K562 (cell line): ENCODE measurements around the gene KIZ. TPM values are rescaled to one million over a fixed set of nuclear protein-coding genes. Genes with fewer than 3 reads are reported as not detected.
A peak's percentile ranks its signal among the peaks of the same experiment; 100 is the strongest.

Experiments
- ATAC-seq: fragments of 200-7000 bp; cut with Tn5 transposase; 3 replicates; pipeline ENCODE4 v1.9.1; 2020; ENCODE audit warnings: moderate library complexity
- BruUV-seq: library from RNA; stranded (reverse); fragments of 400-500 nt; replicated peaks from 2 replicates; lab custom pipeline; 2021; lab: Mats Ljungman, UMichigan
- CTCF ChIA-PET: fragments of 300-600 bp; formaldehyde crosslinking; extraction: SDS; loops from one replicate; lab custom pipeline; 2021; ENCODE audit warnings: low intra/inter-chr PET ratio; lab: Yijun Ruan, JAX
- POLR2A ChIA-PET: fragments of 300-600, 350-650 bp; sonication (Branson Sonifier 250); formaldehyde crosslinking; extraction: SDS; loops from one replicate; lab custom pipeline; 2021; ENCODE audit warnings: antibody characterized with exemption, inconsistent platforms; lab: Yijun Ruan, JAX
- DNase-seq, 4 experiments: peaks; one replicate each; pipeline versions ENCODE4 v3.0.0 to v3.0.0-alpha.2; 2011 to 2018; ENCODE audit warnings: low spot score in 3 of 4, mixed read lengths in 3 of 4; ENCODE audit errors: extremely low read depth in 1 of 4
- FAIRE-seq: peaks from 2 replicates; lab custom pipeline; 2011; peaks lifted over from hg19 to GRCh38; lab: Jason Lieb, UNC
- H2AFZ ChIP-seq: 2 replicates; pipeline ENCODE4 v1.6.0; 2011; ENCODE audit warnings: low read depth, low read length, control low read depth, inconsistent platforms
- H3K27ac ChIP-seq: fragments of 200-600 bp; 3 replicates; pipeline ENCODE4 v1.8.0; 2011; ENCODE audit warnings: low read depth, mild to moderate bottlenecking, control low read depth, inconsistent platforms, low read length, moderate library complexity, mixed read lengths; ENCODE audit errors: extremely low read depth
- H3K27me3 ChIP-seq, 2 experiments: fragments of 300-600 bp in 1 of 2; 2 replicates in 1 of 2; 3 replicates in 1 of 2; pipeline versions ENCODE4 v1.6.0 to v1.8.0; 2011; ENCODE audit warnings: inconsistent platforms in 2 of 2, low read length in 2 of 2, mild to moderate bottlenecking in 1 of 2, mixed read lengths in 1 of 2, moderate library complexity in 1 of 2; ENCODE audit not compliant: control insufficient read depth in 2 of 2, insufficient read depth in 2 of 2
- H3K36me3 ChIP-seq: fragments of 300-600 bp; 3 replicates; pipeline ENCODE4 v1.8.0; 2011; ENCODE audit warnings: mild to moderate bottlenecking, low read length, inconsistent platforms; ENCODE audit not compliant: control insufficient read depth, insufficient read depth
- H3K4me1 ChIP-seq, 2 experiments: fragments of 200-600 bp in 1 of 2; replicated peaks in 1 of 2; 2 replicates in 1 of 2; 3 replicates in 1 of 2; pipeline versions ENCODE4 v1.5.1 to v1.8.0; 2011; ENCODE audit warnings: inconsistent platforms in 2 of 2, low read length in 2 of 2, mild to moderate bottlenecking in 1 of 2, mixed read lengths in 1 of 2, moderate library complexity in 1 of 2; ENCODE audit not compliant: control insufficient read depth in 2 of 2, insufficient read depth in 2 of 2
- H3K4me2 ChIP-seq: 2 replicates; pipeline ENCODE4 v1.6.1; 2011; ENCODE audit warnings: low read length, control low read depth, inconsistent platforms, mixed read lengths; ENCODE audit not compliant: insufficient read depth
- H3K4me3 ChIP-seq: fragments of 200-600 bp; sonication (generic), shearing (Covaris generic); 2 replicates; pipeline ENCODE4 v1.5.1; 2016; ENCODE audit warnings: control low read depth, inconsistent platforms
- H3K79me2 ChIP-seq: fragments of 200-600 bp; 3 replicates; pipeline ENCODE4 v1.8.0; 2011; ENCODE audit warnings: low read length, inconsistent platforms; ENCODE audit not compliant: control insufficient read depth, insufficient read depth
- H3K9ac ChIP-seq, 2 experiments: 2 replicates each; pipeline versions ENCODE4 v1.6.0 to v1.6.1; 2011; ENCODE audit warnings: low read depth in 2 of 2, low read length in 2 of 2, control low read depth in 1 of 2, inconsistent platforms in 1 of 2, mild to moderate bottlenecking in 1 of 2, mixed read lengths in 1 of 2; ENCODE audit not compliant: insufficient read depth in 1 of 2
- H3K9me1 ChIP-seq: one replicate; pipeline ENCODE4 v1.6.0; 2011; ENCODE audit warnings: inconsistent platforms, mild to moderate bottlenecking, low read length, moderate library complexity; ENCODE audit not compliant: control insufficient read depth, insufficient read depth
- H3K9me3 ChIP-seq: replicated peaks from 2 replicates; pipeline ENCODE4 v1.5.1; 2011; ENCODE audit warnings: low read depth, low read length, inconsistent platforms; ENCODE audit not compliant: control insufficient read depth, insufficient read depth
- H4K20me1 ChIP-seq: replicated peaks from 2 replicates; pipeline ENCODE4 v1.6.1; 2011; ENCODE audit warnings: low read length, inconsistent platforms, mixed read lengths; ENCODE audit not compliant: control insufficient read depth, insufficient read depth
- ADNP ChIP-seq: fragments of 200-800 bp; sonication (Bioruptor generic); IDR thresholded peaks from 2 replicates; pipeline ENCODE4 v1.6.1; 2016; ENCODE audit warnings: missing genetic modification characterization, missing compliant biosample characterization
- BACH1 ChIP-seq: fragments of 200-800 bp; sonication (Bioruptor generic); IDR thresholded peaks from 2 replicates; pipeline ENCODE4 v1.6.1; 2016; ENCODE audit warnings: missing genetic modification characterization, missing compliant biosample characterization
- CBFA2T2 ChIP-seq: fragments of 450-650 bp; conservative IDR thresholded peaks from 2 replicates; pipeline ENCODE4 v1.6.1; 2017; ENCODE audit warnings: mild to moderate bottlenecking
- DMBX1 ChIP-seq: fragments of 250-450 bp; sonication (Bioruptor Pico); IDR thresholded peaks from 2 replicates; pipeline ENCODE4 v1.8.0; 2022; ENCODE audit warnings: inconsistent platforms, mild to moderate bottlenecking, moderate library complexity, borderline replicate concordance
- DPF2 ChIP-seq: fragments of 450-650 bp; IDR thresholded peaks from 2 replicates; pipeline ENCODE4 v1.6.1; 2016
- HNRNPH1 ChIP-seq: fragments of 200-400 bp; formaldehyde crosslinking; optimal IDR thresholded peaks from 2 replicates; pipeline ENCODE3; 2017; ENCODE audit warnings: low read depth, mild to moderate bottlenecking, low read length, moderate library complexity
- HNRNPLL ChIP-seq: fragments of 200-400 bp; formaldehyde crosslinking; IDR thresholded peaks from 2 replicates; pipeline ENCODE4 v1.6.1; 2017; ENCODE audit warnings: low read length, low read depth, mild to moderate bottlenecking; ENCODE audit not compliant: poor library complexity, severe bottlenecking
- NONO ChIP-seq, 2 experiments: fragments of 200-400 bp in 1 of 2; fragments of 450-650 bp in 1 of 2; formaldehyde crosslinking in 1 of 2; IDR thresholded peaks; 2 replicates each; pipeline ENCODE4 v1.6.1; 2017; ENCODE audit warnings: low read depth in 2 of 2, mild to moderate bottlenecking in 2 of 2, moderate library complexity in 2 of 2, low read length in 1 of 2
- PHF8 ChIP-seq: fragments of 200-600 bp; sonication (generic); IDR thresholded peaks from 2 replicates; pipeline ENCODE4 v1.6.1; 2012; ENCODE audit warnings: mixed run types, mild to moderate bottlenecking, inconsistent platforms, low read length, moderate library complexity, borderline replicate concordance
- POLR2H ChIP-seq: IDR thresholded peaks from 2 replicates; pipeline ENCODE4 v1.6.1; 2016; ENCODE audit warnings: missing genetic modification characterization, low read depth, mild to moderate bottlenecking, control low read depth, missing compliant biosample characterization, moderate library complexity
- PREB ChIP-seq: sonication (generic); formaldehyde crosslinking; IDR thresholded peaks from 2 replicates; pipeline ENCODE4 v1.8.1; 2023; ENCODE audit warnings: mild to moderate bottlenecking, missing genetic modification reagents
- SLC30A9 ChIP-seq: fragments of 250-450 bp; sonication (Bioruptor Pico); IDR thresholded peaks from 2 replicates; pipeline ENCODE4 v1.8.0; 2022; ENCODE audit warnings: mild to moderate bottlenecking, moderate library complexity
- SMAD2 ChIP-seq: fragments of 150-350 bp; IDR thresholded peaks from 2 replicates; pipeline ENCODE4 v1.6.1; 2014; ENCODE audit warnings: low read depth, mild to moderate bottlenecking, low read length
- ZBTB1 ChIP-seq: sonication (generic); formaldehyde crosslinking; IDR thresholded peaks from 2 replicates; pipeline ENCODE4 v1.8.1; 2023; ENCODE audit warnings: missing genetic modification reagents, low read depth, mild to moderate bottlenecking, borderline replicate concordance
- ZC3H4 ChIP-seq: sonication (generic); formaldehyde crosslinking; IDR thresholded peaks from 2 replicates; pipeline ENCODE4 v1.9.0; 2021; ENCODE audit warnings: missing genetic modification reagents, borderline replicate concordance
- ZFP30 ChIP-seq: fragments of 250-450 bp; sonication (Bioruptor Pico); IDR thresholded peaks from 2 replicates; pipeline ENCODE4 v1.8.0; 2022; ENCODE audit warnings: moderate library complexity, mild to moderate bottlenecking, inconsistent platforms, borderline replicate concordance
- ZNF239 ChIP-seq: fragments of 250-450 bp; sonication (Bioruptor Pico); IDR thresholded peaks from 2 replicates; pipeline ENCODE4 v1.4.0; 2020; ENCODE audit warnings: mild to moderate bottlenecking
- ZNF586 ChIP-seq: fragments of 450-650 bp; formaldehyde crosslinking; conservative IDR thresholded peaks from 2 replicates; pipeline ENCODE4 v1.4.0; 2020; ENCODE audit warnings: mild to moderate bottlenecking, moderate library complexity
- ZNF766 ChIP-seq: fragments of 200-800 bp; sonication (Bioruptor generic); conservative IDR thresholded peaks from 2 replicates; pipeline ENCODE4 v1.6.1; 2016; ENCODE audit warnings: missing genetic modification characterization, missing compliant biosample characterization
- WGBS: fragments of 100-300 bp; shearing (Covaris generic); methylation state at CpG from one replicate; pipeline ENCODE4 v1.1.6; 2016; ENCODE audit warnings: low coverage, mixed read lengths; ENCODE audit not compliant: insufficient coverage; ENCODE audit errors: missing lambda C conversion rate; 5-methylcytosine and 5-hydroxymethylcytosine counted together
- in situ Hi-C: fragments of 300-500 bp; cut with MboI; formaldehyde crosslinking; loops from 4 replicates; pipeline ENCODE4 v1.15.0; 2018; ENCODE audit warnings: inconsistent platforms, mixed read lengths
- intact Hi-C: fragments of 100-400 bp; cut with micrococcal nuclease; formaldehyde crosslinking; loops from 2 replicates; pipeline ENCODE4 v1.14.2; 2022
- polyA plus RNA-seq, 8 experiments: library from polyadenylated mRNA; depleted of rRNA in 4 of 8; stranded (reverse) in 5 of 8; unstranded in 3 of 8; fragments of >200 nt; fragmentation: Nextera tagmentation in 2 of 8; fragmentation: Illumina TruSeq in 1 of 8; extraction: Ambion mirVana in 2 of 8; extraction: Trizol in 1 of 8; gene quantifications; 2 replicates each; pipeline versions ENCODE4 v1.2.1 to v1.2.3, GENCODE V29; 2011 to 2014; ENCODE audit warnings: inconsistent platforms in 1 of 8, missing spikeins in 1 of 8
- total RNA-seq, 7 experiments: library from RNA; depleted of rRNA in 6 of 7; stranded (reverse); fragments of >200 nt in 6 of 7; fragmentation: Illumina TruSeq in 2 of 7; extraction: Trizol in 2 of 7; gene quantifications; 2 replicates each; pipeline versions ENCODE4 v1.2.1 to v1.2.3, GENCODE V29; 2011 to 2021; ENCODE audit warnings: low replicate concordance in 1 of 7

The KIZ gene
- total and polyA plus RNA-seq, 9 of the 15 experiments (the other 6 are each of a cell fraction or from before 2014, with no cell fraction given), result 4.9 to 21.1 (median 13.5) TPM

- TF ChIP-seq HNRNPLL (no peak), DPF2 (0 out of 2 replicates have a peak, but pooled peaks have one; percentile 30), ZFP30 (CRISPR knock-in tag) (no peak), SLC30A9 (no peak), ADNP (tag) (no peak), PREB (CRISPR knock-in tag) (no peak), PHF8 (no peak), CBFA2T2 (0 out of 2 replicates have a peak, but pooled peaks have one; percentile 10), BACH1 (tag) (no peak)
- TF ChIP-seq, all 486 proteins: peak for 14
Measured at GRCh38 chr20:21173485-21173884, 47.6 kb downstream of the KIZ start (continued).

- in situ Hi-C loops, result no loop called here
- TF ChIP-seq ZNF766 (CRISPR knock-in tag) (no peak), ZC3H4 (CRISPR knock-in tag) (no peak), NONO (IDR thresholded peaks at IDR 0.05; ENCODE audit: low read depth in 2 of 2, low read length in 1 of 2) (no peak), DMBX1 (CRISPR knock-in tag) (no peak), ZNF586 (CRISPR knock-in tag) (no peak), ZFP30 (CRISPR knock-in tag) (no peak), SMAD2 (no peak), HNRNPH1 (no peak), POLR2H (no peak), ZBTB1 (CRISPR knock-in tag) (no peak), ZNF239 (no peak)
Measured at GRCh38 chr20:21174516-21175239, 48.8 kb downstream of the KIZ start.

More at GRCh38 chr20:21174516-21175239, 48.8 kb downstream of the KIZ start:
- Histone ChIP-seq H3K9ac (no peak overlapping the region), H3K9me3 (no peaks in the 10 kb centered on the region), H3K36me3 (no peaks in the 10 kb centered on the region), H2AFZ (no peak overlapping the region), H4K20me1 (no peaks in the 10 kb centered on the region), H3K79me2 (no peaks in the 10 kb centered on the region), H3K4me2 (no peak overlapping the region), H3K27me3 (no peaks in the 10 kb centered on the region), H3K4me1 (no peaks in the 10 kb centered on the region), H3K4me3 (no peak overlapping the region), H3K27ac (no peak overlapping the region), H3K9me1 (no peaks in the 10 kb centered on the region)
- ChIA-PET CTCF (no interaction called here), POLR2A (no interaction called here)
- FAIRE-seq (no peak), DNase-seq (no peak), ATAC-seq (no peak)
- intact Hi-C loops, result no loop called here
- BruUV-seq, result no TSS peak
- WGBS, result 61% methylated on average over 2 of the region's 2 CpGs
